ENCODE results near the gene SYT2.

GRCh38 chr1:202663131-202663530, 47.1 kb downstream of the SYT2 start:
- TF ChIP-seq MLX (CRISPR knock-in tag; IDR thresholded peaks at IDR 0.05) = no peak
- TF ChIP-seq TBL1XR1 (IDR thresholded peaks at IDR 0.05; ENCODE audit: borderline replicate concordance, low read length, partially characterized antibody) = no peak
- TF ChIP-seq, protein P1, sequence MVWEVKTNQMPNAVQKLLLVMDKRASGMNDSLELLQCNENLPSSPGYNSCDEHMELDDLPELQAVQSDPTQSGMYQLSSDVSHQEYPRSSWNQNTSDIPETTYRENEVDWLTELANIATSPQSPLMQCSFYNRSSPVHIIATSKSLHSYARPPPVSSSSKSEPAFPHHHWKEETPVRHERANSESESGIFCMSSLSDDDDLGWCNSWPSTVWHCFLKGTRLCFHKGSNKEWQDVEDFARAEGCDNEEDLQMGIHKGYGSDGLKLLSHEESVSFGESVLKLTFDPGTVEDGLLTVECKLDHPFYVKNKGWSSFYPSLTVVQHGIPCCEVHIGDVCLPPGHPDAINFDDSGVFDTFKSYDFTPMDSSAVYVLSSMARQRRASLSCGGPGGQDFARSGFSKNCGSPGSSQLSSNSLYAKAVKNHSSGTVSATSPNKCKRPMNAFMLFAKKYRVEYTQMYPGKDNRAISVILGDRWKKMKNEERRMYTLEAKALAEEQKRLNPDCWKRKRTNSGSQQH (CRISPR knock-in tag; IDR thresholded peaks at IDR 0.05; ENCODE audit: low read depth) = no peak
- TF ChIP-seq POLR2AphosphoS5 (IDR thresholded peaks at IDR 0.05; ENCODE audit: low read depth, low read length) = no peak
